ENCODE data around the gene PTBP2.
"Not testable (repeated sequence)": the region's sequence is repeated elsewhere in the genome, so short reads cannot be mapped to it uniquely, and the experiment has no call there.

PTBP2 gene

GRCh38 chr1:96782856-96783255 lies 61.3 kb downstream of the PTBP2 start:
- no peak for DNase-seq (ENCODE audit: low spot score)
- Histone ChIP-seq H3K4ac (ENCODE audit: low read length) (no peak overlapping the region), H3K23ac (ENCODE audit: low read depth, low read length, poor library complexity) (no peak overlapping the region), H2AK5ac (ENCODE audit: low read depth, low read length) (no peak overlapping the region), H3K36me3 (replicated peaks in 1 of 2; ENCODE audit: control insufficient read depth in 2 of 2, insufficient read depth in 2 of 2, low read length in 2 of 2) (peaks cover 5 to 100% of the 10 kb centered on the region in 2 donors), H4K91ac (ENCODE audit: low read depth, low read length, poor library complexity) (no peak overlapping the region), H3K4me3 (ENCODE audit: low read length in 2 of 2) (no peak overlapping the region), H4K8ac (ENCODE audit: low read depth, low read length) (no peak overlapping the region), H2BK12ac (ENCODE audit: low read length) (no peak overlapping the region), H3K9me3 (replicated peaks in 1 of 2; ENCODE audit: control insufficient read depth in 2 of 2, insufficient read depth in 1 of 2, low read depth in 1 of 2, low read length in 2 of 2) (peaks cover 0 to 4% of the 10 kb centered on the region in 2 donors), H3K4me2 (ENCODE audit: insufficient read depth, low read length, poor library complexity, severe bottlenecking) (no peak overlapping the region), H2BK120ac (ENCODE audit: low read depth, low read length) (no peak overlapping the region), H3K14ac (ENCODE audit: low read length) (no peak overlapping the region), H2AFZ (ENCODE audit: low read length) (no peak overlapping the region), H2BK5ac (ENCODE audit: low read length) (no peak overlapping the region), H2BK15ac (ENCODE audit: low read length) (no peak overlapping the region), H3K27me3 (ENCODE audit: control insufficient read depth in 3 of 3, insufficient read depth in 3 of 3, low read depth in 1 of 3, low read length in 3 of 3) (no peaks in the 10 kb centered on the region), H3K79me1 (ENCODE audit: low read depth, low read length) (no peaks in the 10 kb centered on the region), H3K18ac (ENCODE audit: low read length) (no peak overlapping the region), H3K4me1 (ENCODE audit: control insufficient read depth in 2 of 2, insufficient read depth in 1 of 2, low read depth in 1 of 2, low read length in 2 of 2) (no peaks in the 10 kb centered on the region), H3K9ac (ENCODE audit: low read depth, low read length, poor library complexity) (no peak overlapping the region), H3K27ac (replicated peaks; ENCODE audit: low read length) (no peak overlapping the region)

DNA sequence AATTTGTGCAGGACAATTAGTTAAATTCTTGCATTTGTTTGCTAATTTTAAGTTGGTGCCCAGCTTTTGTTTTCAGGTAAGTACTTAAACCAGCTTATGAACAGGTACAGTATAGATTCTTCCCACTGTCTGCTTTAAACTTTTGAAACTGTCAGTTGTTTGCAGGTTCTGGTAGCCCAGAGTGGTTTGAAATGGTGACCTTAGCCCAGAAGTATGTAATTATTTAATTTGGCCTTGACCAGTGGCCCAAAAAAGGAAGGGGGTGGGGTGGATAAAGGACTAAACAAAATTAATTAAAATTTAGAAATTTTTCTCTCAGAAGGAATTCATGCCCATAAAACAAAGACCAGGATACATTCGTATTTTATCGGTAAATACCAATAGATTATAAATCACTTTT lies 69.0 kb downstream of the PTBP2 start:
- no peak overlapping the region for H2BK15ac ChIP-seq (ENCODE audit: low read length)
- H3K23ac ChIP-seq (ENCODE audit: low read depth, low read length, poor library complexity) = no peak overlapping the region
- no peak overlapping the region for H4K91ac ChIP-seq (ENCODE audit: low read depth, low read length, poor library complexity)
- no peak overlapping the region for H2BK12ac ChIP-seq (ENCODE audit: low read length)
- no peak overlapping the region for H3K4me3 ChIP-seq (ENCODE audit: low read length in 2 of 2)
- no peak overlapping the region for H2AK5ac ChIP-seq (ENCODE audit: low read depth, low read length)
- H3K18ac ChIP-seq (ENCODE audit: low read length) = no peak overlapping the region
- H3K4ac ChIP-seq (ENCODE audit: low read length) = no peak overlapping the region
- no peak overlapping the region for H2BK5ac ChIP-seq (ENCODE audit: low read length)
- H3K14ac ChIP-seq (ENCODE audit: low read length) = no peak overlapping the region
- H3K79me1 ChIP-seq (ENCODE audit: low read depth, low read length) = no peaks in the 10 kb centered on the region
- H3K9ac ChIP-seq (ENCODE audit: low read depth, low read length, poor library complexity) = no peak overlapping the region
- H3K4me2 ChIP-seq (ENCODE audit: insufficient read depth, low read length, poor library complexity, severe bottlenecking) = no peak overlapping the region
- H3K27ac ChIP-seq (replicated peaks; ENCODE audit: low read length) = no peak overlapping the region
- H3K27me3 ChIP-seq (ENCODE audit: control insufficient read depth in 3 of 3, insufficient read depth in 3 of 3, low read depth in 1 of 3, low read length in 3 of 3) = no peaks in the 10 kb centered on the region
- H3K36me3 ChIP-seq (replicated peaks in 1 of 2; ENCODE audit: control insufficient read depth in 2 of 2, insufficient read depth in 2 of 2, low read length in 2 of 2) = peaks cover 3 to 100% of the 10 kb centered on the region in 2 donors
- no peak for DNase-seq (ENCODE audit: low spot score)
- no peak overlapping the region for H4K8ac ChIP-seq (ENCODE audit: low read depth, low read length)
- no peak overlapping the region for H2BK120ac ChIP-seq (ENCODE audit: low read depth, low read length)
- H2AFZ ChIP-seq (ENCODE audit: low read length) = no peak overlapping the region
- no CpG with 5 or more reads among the region's 2 CpGs for WGBS, 2 donors (ENCODE audit: extremely low coverage in 2 of 2, insufficient read length in 2 of 2, insufficient replicate concordance in 1 of 2)
- no peaks in the 10 kb centered on the region for H3K4me1 ChIP-seq (ENCODE audit: control insufficient read depth in 2 of 2, insufficient read depth in 1 of 2, low read depth in 1 of 2, low read length in 2 of 2)
- peaks cover 0 to 20% of the 10 kb centered on the region in 2 donors for H3K9me3 ChIP-seq (replicated peaks in 1 of 2; ENCODE audit: control insufficient read depth in 2 of 2, insufficient read depth in 1 of 2, low read depth in 1 of 2, low read length in 2 of 2)

- no peaks in the 10 kb centered on the region for H3K79me1 ChIP-seq (ENCODE audit: low read depth, low read length)
- no peak overlapping the region for H3K27ac ChIP-seq (replicated peaks; ENCODE audit: low read length)
- H3K27me3 ChIP-seq (ENCODE audit: control insufficient read depth in 3 of 3, insufficient read depth in 3 of 3, low read depth in 1 of 3, low read length in 3 of 3) = no peaks in the 10 kb centered on the region
- H3K9ac ChIP-seq (ENCODE audit: low read depth, low read length, poor library complexity) = no peak overlapping the region
- H3K4me1 ChIP-seq (ENCODE audit: control insufficient read depth in 2 of 2, insufficient read depth in 1 of 2, low read depth in 1 of 2, low read length in 2 of 2) = no peaks in the 10 kb centered on the region
- H2BK120ac ChIP-seq (ENCODE audit: low read depth, low read length) = no peak overlapping the region
- no peak overlapping the region for H3K4me2 ChIP-seq (ENCODE audit: insufficient read depth, low read length, poor library complexity, severe bottlenecking)
- H3K4ac ChIP-seq (ENCODE audit: low read length) = no peak overlapping the region
- H3K36me3 ChIP-seq (replicated peaks in 1 of 2; ENCODE audit: control insufficient read depth in 2 of 2, insufficient read depth in 2 of 2, low read length in 2 of 2) = peaks cover 0 to 100% of the 10 kb centered on the region in 2 donors
- H4K91ac ChIP-seq (ENCODE audit: low read depth, low read length, poor library complexity) = no peak overlapping the region
- no peak overlapping the region for H3K14ac ChIP-seq (ENCODE audit: low read length)
- peaks cover 0 to 16% of the 10 kb centered on the region in 2 donors for H3K9me3 ChIP-seq (replicated peaks in 1 of 2; ENCODE audit: control insufficient read depth in 2 of 2, insufficient read depth in 1 of 2, low read depth in 1 of 2, low read length in 2 of 2)
- no peak overlapping the region for H2AK5ac ChIP-seq (ENCODE audit: low read depth, low read length)
- no peak overlapping the region for H3K4me3 ChIP-seq (ENCODE audit: low read length in 2 of 2)
- H3K23ac ChIP-seq (ENCODE audit: low read depth, low read length, poor library complexity) = no peak overlapping the region
- no peak for DNase-seq (ENCODE audit: low spot score)
- H2BK12ac ChIP-seq (ENCODE audit: low read length) = no peak overlapping the region
- no peak overlapping the region for H2AFZ ChIP-seq (ENCODE audit: low read length)
- H4K8ac ChIP-seq (ENCODE audit: low read depth, low read length) = no peak overlapping the region
- no peak overlapping the region for H3K18ac ChIP-seq (ENCODE audit: low read length)
- H2BK5ac ChIP-seq (ENCODE audit: low read length) = no peak overlapping the region
- no CpG with 5 or more reads among the region's 4 CpGs for WGBS, 2 donors (ENCODE audit: extremely low coverage in 2 of 2, insufficient read length in 2 of 2, insufficient replicate concordance in 1 of 2)
- no peak overlapping the region for H2BK15ac ChIP-seq (ENCODE audit: low read length)
These were observed 70.6 kb downstream of the PTBP2 start for GRCh38 chr1:96792220-96792619.

GRCh38 chr1:96801696-96802095 lies 80.1 kb downstream of the PTBP2 start:
- H2AFZ ChIP-seq (ENCODE audit: low read length); H3K79me1 ChIP-seq (ENCODE audit: low read depth, low read length); H2BK5ac ChIP-seq (ENCODE audit: low read length); H3K9ac ChIP-seq (ENCODE audit: low read depth, low read length, poor library complexity); H3K4me3 ChIP-seq (ENCODE audit: low read length in 2 of 2); H2AK5ac ChIP-seq (ENCODE audit: low read depth, low read length); H3K4me1 ChIP-seq (ENCODE audit: control insufficient read depth in 2 of 2, insufficient read depth in 1 of 2, low read depth in 1 of 2, low read length in 2 of 2); H4K8ac ChIP-seq (ENCODE audit: low read depth, low read length); H3K27me3 ChIP-seq (ENCODE audit: control insufficient read depth in 3 of 3, insufficient read depth in 3 of 3, low read depth in 1 of 3, low read length in 3 of 3); H2BK12ac ChIP-seq (ENCODE audit: low read length); DNase-seq (ENCODE audit: low spot score); H2BK15ac ChIP-seq (ENCODE audit: low read length); H3K9me3 ChIP-seq (replicated peaks in 1 of 2; ENCODE audit: control insufficient read depth in 2 of 2, insufficient read depth in 1 of 2, low read depth in 1 of 2, low read length in 2 of 2); H3K4ac ChIP-seq (ENCODE audit: low read length); H4K91ac ChIP-seq (ENCODE audit: low read depth, low read length, poor library complexity); H3K18ac ChIP-seq (ENCODE audit: low read length); H3K23ac ChIP-seq (ENCODE audit: low read depth, low read length, poor library complexity); H3K4me2 ChIP-seq (ENCODE audit: insufficient read depth, low read length, poor library complexity, severe bottlenecking); H3K27ac ChIP-seq (replicated peaks; ENCODE audit: low read length); H2BK120ac ChIP-seq (ENCODE audit: low read depth, low read length); H3K14ac ChIP-seq (ENCODE audit: low read length): not testable (repeated sequence)
- WGBS, 2 donors (ENCODE audit: extremely low coverage in 2 of 2, insufficient read length in 2 of 2, insufficient replicate concordance in 1 of 2) = no CpG with 5 or more reads among the region's 14 CpGs
- H3K36me3 ChIP-seq (replicated peaks in 1 of 2; ENCODE audit: control insufficient read depth in 2 of 2, insufficient read depth in 2 of 2, low read length in 2 of 2) = peaks cover 3 to 88% of the 10 kb centered on the region in 2 donors

Measured in neuronal stem cell (in vitro differentiated cells).